Sciatic nerve (tissue), 2 donors: ENCODE measurements around the gene SLC5A3. TPM values are rescaled to one million over a fixed set of nuclear protein-coding genes. Genes with fewer than 3 reads are reported as not detected.

Experiments
- ATAC-seq: fragments of 200-7000 bp; cut with Tn5 transposase; one replicate; pipeline ENCODE4 v1.9.1; 2020; ENCODE audit warnings: mild to moderate bottlenecking, moderate library complexity
- DNase-seq: peaks from one replicate; pipeline ENCODE4 v3.0.0-alpha.2; 2020; ENCODE audit warnings: low spot score
- intact Hi-C: fragments of 100-400 bp; cut with DNase I; formaldehyde crosslinking; loops from one replicate; pipeline ENCODE4 v1.14.2; 2022
- total RNA-seq: library from RNA; stranded (reverse); fragmentation: NEBNext Ultra II Directional; extraction: Animal tissue kit (Norgen Biotek cat#: 25700); gene quantifications from one replicate; pipeline ENCODE4 v1.2.1, GENCODE V29; 2021
- donor health status: DM: no; HTN: no; CAD: no.
- donor health status: DM: no; HTN: no; CAD: no.

Gene SLC5A3
- total RNA-seq, 1 donor from 2014 or later, result 67.7 TPM

- DNase-seq (no peak), ATAC-seq (no peak)
- intact Hi-C loops, result no loop called here
Measured at GRCh38 chr21:34091607-34092006, 18.2 kb downstream of the SLC5A3 start.

GRCh38 chr21:34092262-34092921 is 19.0 kb downstream of the SLC5A3 start:
- no peak for DNase-seq
- intact Hi-C loops, result no loop called here
- ATAC-seq, result no peak

GRCh38 chr21:34093083-34093482 is 19.7 kb downstream of the SLC5A3 start:
- ATAC-seq, result no peak
- no peak for DNase-seq
- intact Hi-C loops, result no loop called here

GRCh38 chr21:34094949-34095348 is 21.6 kb downstream of the SLC5A3 start:
- ATAC-seq, result no peak
- DNase-seq, result no peak
- intact Hi-C loops, result no loop called here

- intact Hi-C loops, result no loop called here
- ATAC-seq, result no peak
- no peak for DNase-seq
Measured at GRCh38 chr21:34097442-34097841, 24.1 kb downstream of the SLC5A3 start.

- ATAC-seq (no peak), DNase-seq (no peak)
- intact Hi-C loops, result no loop called here
Measured at GRCh38 chr21:34100337-34100736, 27.0 kb downstream of the SLC5A3 start.

GRCh38 chr21:34100790-34101189 is 27.4 kb downstream of the SLC5A3 start:
- ATAC-seq, result no peak
- intact Hi-C loops, result no loop called here

GRCh38 chr21:34105947-34106541 is 32.7 kb downstream of the SLC5A3 start:
- ATAC-seq (no peak), DNase-seq (no peak)
- intact Hi-C loops, result no loop called here

More at GRCh38 chr21:34100790-34101189, 27.4 kb downstream of the SLC5A3 start:
- DNase-seq, result no peak

GRCh38 chr21:34107606-34108005 is 34.2 kb downstream of the SLC5A3 start:
- ATAC-seq (peak; percentile 32), DNase-seq (no peak)
- intact Hi-C loops, result no loop called here

GRCh38 chr21:34109075-34109474 is 35.7 kb downstream of the SLC5A3 start:
- no peak for DNase-seq
- no peak for ATAC-seq
- intact Hi-C loops, result no loop called here

GRCh38 chr21:34110594-34111202 is 37.3 kb downstream of the SLC5A3 start:
- DNase-seq, result no peak
- no peak for ATAC-seq
- intact Hi-C loops, result no loop called here

GRCh38 chr21:34112316-34113033 is 39.1 kb downstream of the SLC5A3 start:
- intact Hi-C loops, result no loop called here
- ATAC-seq (no peak), DNase-seq (no peak)

- intact Hi-C loops, result no loop called here
- DNase-seq (no peak), ATAC-seq (no peak)
Measured at GRCh38 chr21:34113842-34114241, 40.5 kb downstream of the SLC5A3 start.

GRCh38 chr21:34115160-34115559 is 41.8 kb downstream of the SLC5A3 start:
- intact Hi-C loops, result loop anchor here (5.0 kb wide), 1 partner anchor 1647 kb away; no protein-coding TSS in a partner anchor
- DNase-seq (no peak), ATAC-seq (no peak)

- intact Hi-C loops, result loop anchor here (5.0 kb wide), 1 partner anchor 1646 kb away; no protein-coding TSS in a partner anchor
- no peak for DNase-seq
- no peak for ATAC-seq
Measured at GRCh38 chr21:34116569-34116968, 43.2 kb downstream of the SLC5A3 start.

GRCh38 chr21:34120867-34121266 is 47.5 kb downstream of the SLC5A3 start:
- DNase-seq (no peak), ATAC-seq (no peak)
- intact Hi-C loops, result no loop called here

- ATAC-seq (no peak), DNase-seq (no peak)
- intact Hi-C loops, result no loop called here
Measured at GRCh38 chr21:34122047-34122446, 48.7 kb downstream of the SLC5A3 start.
